ENCODE data around the gene RAB17. TPM values are rescaled to one million over a fixed set of nuclear protein-coding genes. Genes with fewer than 3 reads are reported as not detected.

RAB17 gene
- total and polyA plus RNA-seq, 2 of the 4 experiments (the other 2 are of a cell fraction) = 0.41 TPM; not detected in 1

GRCh38 chr2:237533668-237534161 is 56.8 kb downstream of the RAB17 start:
- H3K27ac ChIP-seq (ENCODE audit: insufficient read depth, low read length) = no peak overlapping the region
- no peak overlapping the region for H2BK120ac ChIP-seq (ENCODE audit: low read depth, low read length)
- H3K4ac ChIP-seq (ENCODE audit: low read depth, low read length) = no peak overlapping the region
- no peaks in the 10 kb centered on the region for H3K27me3 ChIP-seq (ENCODE audit: control insufficient read depth, insufficient read depth, low read length)
- H2AK9ac ChIP-seq (replicated peaks; ENCODE audit: low read depth, low read length, poor library complexity) = no peak overlapping the region
- BruUV-seq (replicated peaks) = no TSS peak
- no peaks in the 10 kb centered on the region; the same call in 1 of the 2 replicates for H4K20me1 ChIP-seq (ENCODE audit: insufficient read depth, low read length)
- H3K14ac ChIP-seq (replicated peaks; ENCODE audit: low read depth, low read length) = no peak overlapping the region
- no peak for ATAC-seq (ENCODE audit: low read depth)
- no peak overlapping the region for H2AK5ac ChIP-seq (ENCODE audit: low read depth, low read length)
- no peaks in the 10 kb centered on the region for H3K4me1 ChIP-seq (ENCODE audit: control insufficient read depth, insufficient read depth, low read length)
- no peak overlapping the region for H3K4me2 ChIP-seq (ENCODE audit: low read depth, low read length)
- no peak overlapping the region for H4K8ac ChIP-seq (ENCODE audit: low read depth in 2 of 2, low read length in 2 of 2)
- no peak for TF ChIP-seq RAD21 (IDR thresholded peaks at IDR 0.05; ENCODE audit: low read length)
- TF ChIP-seq MXI1 (IDR thresholded peaks at IDR 0.05; ENCODE audit: borderline replicate concordance, low read depth, low read length) = no peak
- no peak for TF ChIP-seq MAFK (IDR thresholded peaks at IDR 0.05; ENCODE audit: low read depth, low read length)
- no peak for TF ChIP-seq FOS (IDR thresholded peaks at IDR 0.05; ENCODE audit: low read depth, low read length)
- TF ChIP-seq NFE2L2 (IDR thresholded peaks at IDR 0.05; ENCODE audit: low read depth, low read length) = no peak
- no peak for TF ChIP-seq RCOR1 (IDR thresholded peaks at IDR 0.05; ENCODE audit: insufficient replicate concordance, low read length)
- no peak for TF ChIP-seq SMC3 (IDR thresholded peaks at IDR 0.05; ENCODE audit: low read depth, low read length)
- TF ChIP-seq CEBPB (IDR thresholded peaks at IDR 0.05; ENCODE audit: low read depth, low read length) = no peak
- TF ChIP-seq RFX5 (IDR thresholded peaks at IDR 0.05; ENCODE audit: low read depth, low read length) = no peak
- no peak for TF ChIP-seq POLR2A (IDR thresholded peaks at IDR 0.05; ENCODE audit: low read depth, low read length)
- TF ChIP-seq CTCF (conservative IDR thresholded peaks at IDR 0.05; ENCODE audit: low read depth, low read length) = no peak
- TF ChIP-seq CHD1 (IDR thresholded peaks at IDR 0.05; ENCODE audit: low read depth, low read length) = no peak
- TF ChIP-seq MAZ (IDR thresholded peaks at IDR 0.05; ENCODE audit: borderline replicate concordance, low read depth, low read length) = no peak
- TF ChIP-seq ELK1 (IDR thresholded peaks at IDR 0.05; ENCODE audit: borderline replicate concordance, low read depth, low read length) = no peak
- no peak for TF ChIP-seq USF2 (IDR thresholded peaks at IDR 0.05; ENCODE audit: low read depth, low read length)
- TF ChIP-seq BHLHE40 (IDR thresholded peaks at IDR 0.05; ENCODE audit: low read depth, low read length) = no peak
- no peak overlapping the region for H4K91ac ChIP-seq (ENCODE audit: insufficient read depth, low read depth, low read length)
- H3K9me3 ChIP-seq (ENCODE audit: control insufficient read depth, insufficient read depth, low read length) = no peaks in the 10 kb centered on the region
- no peak for DNase-seq
- no peak overlapping the region for H2AFZ ChIP-seq (replicated peaks; ENCODE audit: low read length, poor library complexity)
- dilution Hi-C loops (cut with HindIII; ENCODE audit: low sequenced_read_pairs, unreplicated experiment) = no loop called here
- no peak overlapping the region for H3K4me3 ChIP-seq (ENCODE audit: insufficient read depth, low read depth, low read length)
- H3K36me3 ChIP-seq (ENCODE audit: control insufficient read depth, insufficient read depth, low read length) = no peaks in the 10 kb centered on the region; the same call in 1 of the 2 replicates
- H3K18ac ChIP-seq (ENCODE audit: low read depth, low read length) = no peak overlapping the region
- CTCF ChIA-PET = interaction anchor here (0.6 to 1.7 kb wide), 3 partner anchors 21 to 38 kb away, joined by 3 to 5 read pairs (median 4); no protein-coding TSS in a partner anchor
- in situ Hi-C loops (cut with MboI; ENCODE audit: low sequenced_read_pairs) = no loop called here
- no peak overlapping the region for H2BK5ac ChIP-seq (ENCODE audit: low read depth, low read length, poor library complexity, severe bottlenecking)
- no peak overlapping the region for H3K23ac ChIP-seq (ENCODE audit: low read depth, low read length)
- 93% methylated on average over 3 of the region's 7 CpGs; no CpG with 5 or more reads in 1 of the 2 experiments for WGBS, 2 experiments (ENCODE audit: extremely low coverage in 2 of 2, insufficient read length in 1 of 2)
- no peak overlapping the region for H2BK20ac ChIP-seq (ENCODE audit: low read depth, low read length)
- no peaks in the 10 kb centered on the region for H3K79me1 ChIP-seq (ENCODE audit: low read depth in 1 of 2, low read length in 2 of 2)
- POLR2A ChIA-PET (ENCODE audit: unreplicated experiment) = interaction anchor here (0.6 kb wide), 1 partner anchor 123 kb away, joined by 3 read pairs; no protein-coding TSS in a partner anchor
- H3K9ac ChIP-seq (ENCODE audit: low read depth, low read length) = no peak overlapping the region
- H3K9me1 ChIP-seq (ENCODE audit: insufficient read depth, low read length) = peaks cover 11% of the 10 kb centered on the region
- H3K56ac ChIP-seq (ENCODE audit: extremely low read depth, insufficient read depth, low read length) = no peak overlapping the region
- H2BK15ac ChIP-seq (ENCODE audit: low read depth, low read length) = no peak overlapping the region
- H4K5ac ChIP-seq (ENCODE audit: low read depth, low read length) = no peak overlapping the region
- intact Hi-C loops (cut with micrococcal nuclease) = no loop called here

All from IMR-90 (cell line).